OCI-LY3 (cell line): ENCODE data around the gene AGBL4.
A peak's percentile ranks its signal among the peaks of the same experiment; 100 is the strongest.

Source experiments
- H2AFZ ChIP-seq: fragments of 200-600, 300-600 bp; shearing (Covaris generic); 2 replicates; pipeline ENCODE4 v1.6.0; 2014; ENCODE audit warnings: antibody characterized with exemption, low read depth, low read length
- H3K27ac ChIP-seq: fragments of 200-600, 300-600 bp; sonication (generic); 2 replicates; pipeline ENCODE4 v1.5.1; 2014; ENCODE audit warnings: mild to moderate bottlenecking, low read length, moderate library complexity, mixed read lengths
- H3K27me3 ChIP-seq: fragments of 200-600, 300-600 bp; sonication (generic); 2 replicates; pipeline ENCODE4 v1.6.1; 2014; ENCODE audit warnings: low read depth, low read length, mixed read lengths
- H3K36me3 ChIP-seq: fragments of 200-600, 300-600 bp; sonication (generic); replicated peaks from 2 replicates; pipeline ENCODE3; 2014; ENCODE audit warnings: low read depth, low read length, mixed read lengths
- H3K4me1 ChIP-seq: fragments of 300-600, 200-600 bp; sonication (generic); 2 replicates; pipeline ENCODE4 v1.6.1; 2014; ENCODE audit warnings: low read length, mixed read lengths
- H3K4me2 ChIP-seq: fragments of 200-600, 300-600 bp; sonication (generic); 2 replicates; pipeline ENCODE4 v1.6.1; 2014; ENCODE audit warnings: low read length, mixed read lengths
- H3K4me3 ChIP-seq: fragments of 300-600, 200-600 bp; sonication (generic); 2 replicates; pipeline ENCODE4 v1.5.1; 2014; ENCODE audit warnings: antibody characterized with exemption, mild to moderate bottlenecking, low read length, moderate library complexity
- H3K79me2 ChIP-seq: fragments of 300-600, 200-600 bp; shearing (Covaris generic); 2 replicates; pipeline ENCODE4 v1.6.1; 2014; ENCODE audit warnings: mild to moderate bottlenecking, low read length, mixed read lengths
- H3K9ac ChIP-seq: fragments of 300-600, 200-600 bp; shearing (Covaris generic); 2 replicates; pipeline ENCODE4 v1.6.0; 2014; ENCODE audit warnings: mild to moderate bottlenecking, low read length, moderate library complexity
- H3K9me3 ChIP-seq: fragments of 200-600, 300-600 bp; shearing (Covaris generic); 2 replicates; pipeline ENCODE4 v1.6.1; 2014; ENCODE audit warnings: low read length, mixed read lengths; ENCODE audit not compliant: insufficient read depth
- H4K20me1 ChIP-seq: fragments of 200-600, 300-600 bp; sonication (generic); 2 replicates; pipeline ENCODE4 v1.6.1; 2016; ENCODE audit warnings: low read length, mixed read lengths; ENCODE audit not compliant: insufficient read depth
- EZH2phosphoT487 ChIP-seq: fragments of 200-600 bp; shearing (Covaris generic); IDR thresholded peaks from 2 replicates; pipeline ENCODE4 v1.6.1; 2018; ENCODE audit warnings: antibody characterized with exemption, mixed run types, low read depth
- TF ChIP-seq, protein P1 (sequence below): fragments of 200-600, 300-600 bp; sonication (generic); IDR thresholded peaks from 2 replicates; pipeline ENCODE4 v1.5.1; 2014; ENCODE audit warnings: antibody characterized with exemption, low read length, low read depth

AGBL4 gene

DNA sequence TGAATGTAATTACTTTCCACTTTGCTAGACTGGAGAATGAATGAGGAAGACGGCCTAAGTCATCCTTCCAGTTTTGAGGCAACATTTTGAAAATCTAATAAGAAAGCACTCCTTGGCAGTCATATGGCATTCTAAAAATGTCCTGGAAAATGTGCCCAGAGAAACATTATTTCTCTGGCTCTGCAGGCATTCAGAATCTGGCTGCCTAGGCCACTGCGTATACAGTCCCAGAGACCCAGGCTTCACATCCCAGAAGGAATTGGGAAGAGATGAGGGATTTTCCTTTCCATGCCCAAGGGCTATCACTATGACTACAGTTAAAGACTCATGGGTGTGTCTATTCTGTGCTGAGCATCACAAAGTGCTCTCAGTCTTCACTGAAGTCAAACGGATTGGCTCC is 1339.9 kb downstream of the AGBL4 start:
- Histone ChIP-seq H3K4me1 (peaks cover 61% of the 10 kb centered on the region), H3K9ac (no peak overlapping the region), H3K79me2 (no peaks in the 10 kb centered on the region), H2AFZ (no peak overlapping the region), H4K20me1 (no peaks in the 10 kb centered on the region), H3K4me2 (no peak overlapping the region), H3K9me3 (no peaks in the 10 kb centered on the region), H3K27me3 (no peaks in the 10 kb centered on the region), H3K36me3 (no peaks in the 10 kb centered on the region), H3K27ac (no peak overlapping the region), H3K4me3 (no peak overlapping the region)
- TF ChIP-seq, protein P1, sequence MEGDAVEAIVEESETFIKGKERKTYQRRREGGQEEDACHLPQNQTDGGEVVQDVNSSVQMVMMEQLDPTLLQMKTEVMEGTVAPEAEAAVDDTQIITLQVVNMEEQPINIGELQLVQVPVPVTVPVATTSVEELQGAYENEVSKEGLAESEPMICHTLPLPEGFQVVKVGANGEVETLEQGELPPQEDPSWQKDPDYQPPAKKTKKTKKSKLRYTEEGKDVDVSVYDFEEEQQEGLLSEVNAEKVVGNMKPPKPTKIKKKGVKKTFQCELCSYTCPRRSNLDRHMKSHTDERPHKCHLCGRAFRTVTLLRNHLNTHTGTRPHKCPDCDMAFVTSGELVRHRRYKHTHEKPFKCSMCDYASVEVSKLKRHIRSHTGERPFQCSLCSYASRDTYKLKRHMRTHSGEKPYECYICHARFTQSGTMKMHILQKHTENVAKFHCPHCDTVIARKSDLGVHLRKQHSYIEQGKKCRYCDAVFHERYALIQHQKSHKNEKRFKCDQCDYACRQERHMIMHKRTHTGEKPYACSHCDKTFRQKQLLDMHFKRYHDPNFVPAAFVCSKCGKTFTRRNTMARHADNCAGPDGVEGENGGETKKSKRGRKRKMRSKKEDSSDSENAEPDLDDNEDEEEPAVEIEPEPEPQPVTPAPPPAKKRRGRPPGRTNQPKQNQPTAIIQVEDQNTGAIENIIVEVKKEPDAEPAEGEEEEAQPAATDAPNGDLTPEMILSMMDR = no peak
- TF ChIP-seq EZH2phosphoT487 = no peak

DNA sequence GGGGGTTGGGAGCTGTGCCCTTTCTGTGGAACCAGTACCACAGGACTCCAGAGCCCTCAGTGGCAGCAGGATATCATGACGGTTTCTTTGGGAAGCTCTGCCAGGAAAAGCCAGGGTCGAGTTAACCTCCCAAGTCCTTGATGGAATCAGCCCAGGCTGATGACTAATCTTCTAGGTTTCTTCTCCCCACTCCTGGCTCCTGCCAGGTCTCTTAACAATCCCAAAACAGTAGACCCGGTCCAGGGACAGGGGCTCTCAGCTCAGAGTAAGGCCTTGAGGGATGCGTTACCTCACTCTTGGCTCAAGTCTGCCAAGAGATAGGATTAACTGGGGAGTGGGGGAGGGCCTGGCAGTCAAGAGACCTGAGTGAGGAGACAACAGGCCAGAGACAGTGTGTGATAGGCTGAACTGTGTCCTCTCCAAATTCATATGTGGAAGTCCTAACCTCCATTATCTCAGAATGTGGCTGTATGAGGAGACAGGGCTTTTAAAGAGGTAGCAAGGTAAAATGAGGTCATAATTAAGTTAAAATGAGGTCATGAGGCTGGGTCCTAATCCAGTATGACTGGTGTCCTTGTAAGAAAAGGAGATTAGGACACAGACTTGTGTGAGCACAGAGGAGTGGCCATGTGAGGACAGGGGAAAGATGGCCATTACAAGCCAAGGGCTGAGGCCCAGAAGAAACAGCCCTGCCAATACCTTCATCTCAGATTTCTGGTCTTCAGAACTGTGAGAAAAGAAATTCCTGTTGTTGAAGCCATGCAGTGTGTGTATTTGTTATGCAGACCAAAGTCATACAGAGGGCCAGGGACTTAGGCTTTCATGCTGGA is 1342.1 kb downstream of the AGBL4 start:
- Histone ChIP-seq H3K4me1 (peaks cover 62% of the 10 kb centered on the region), H3K4me3 (no peak overlapping the region), H3K79me2 (no peaks in the 10 kb centered on the region), H2AFZ (no peak overlapping the region), H3K27ac (no peak overlapping the region), H4K20me1 (no peaks in the 10 kb centered on the region), H3K9ac (no peak overlapping the region), H3K4me2 (no peak overlapping the region), H3K27me3 (no peaks in the 10 kb centered on the region), H3K36me3 (no peaks in the 10 kb centered on the region), H3K9me3 (no peaks in the 10 kb centered on the region)
- no peak for TF ChIP-seq EZH2phosphoT487
- TF ChIP-seq, protein P1 = no peak

DNA sequence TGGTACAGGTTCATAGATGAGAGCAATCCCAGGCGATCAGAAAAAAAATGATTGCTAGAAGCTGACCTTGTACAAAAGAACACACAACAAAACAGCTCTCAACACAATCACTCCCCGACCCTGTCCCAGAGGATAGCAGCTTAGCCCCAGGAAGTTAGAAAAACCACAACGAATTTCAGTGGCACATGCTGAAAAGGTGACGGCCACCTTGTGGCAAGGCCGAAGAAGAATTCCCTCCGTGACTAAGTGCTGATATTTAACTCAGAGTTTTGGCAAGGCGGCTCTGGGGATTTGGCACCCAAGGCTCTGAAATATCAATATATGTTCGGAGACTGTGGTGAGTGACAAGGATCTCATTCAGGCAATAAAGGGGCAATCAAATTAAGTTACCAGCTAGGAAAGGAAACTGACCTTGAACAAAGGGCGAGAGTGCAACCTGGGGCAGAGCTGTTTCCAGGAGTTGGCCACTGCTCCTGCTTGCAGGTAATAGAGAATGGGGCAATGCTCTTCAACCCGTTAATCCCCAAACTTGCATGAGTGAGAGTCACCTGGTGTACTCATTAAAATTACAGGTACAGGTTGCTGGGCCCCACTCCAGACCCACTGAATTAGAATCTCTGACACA is 1343.2 kb downstream of the AGBL4 start:
- Histone ChIP-seq H3K9ac (no peak overlapping the region), H3K4me3 (no peak overlapping the region), H3K4me2 (no peak overlapping the region), H3K79me2 (no peaks in the 10 kb centered on the region), H3K4me1 (peaks cover 62% of the 10 kb centered on the region), H3K9me3 (no peaks in the 10 kb centered on the region), H4K20me1 (no peaks in the 10 kb centered on the region), H2AFZ (no peak overlapping the region), H3K27ac (no peak overlapping the region), H3K27me3 (no peaks in the 10 kb centered on the region), H3K36me3 (no peaks in the 10 kb centered on the region)
- TF ChIP-seq EZH2phosphoT487 = no peak
- TF ChIP-seq, protein P1 = peak; percentile 25; the same call in 1 of the 2 replicates

DNA sequence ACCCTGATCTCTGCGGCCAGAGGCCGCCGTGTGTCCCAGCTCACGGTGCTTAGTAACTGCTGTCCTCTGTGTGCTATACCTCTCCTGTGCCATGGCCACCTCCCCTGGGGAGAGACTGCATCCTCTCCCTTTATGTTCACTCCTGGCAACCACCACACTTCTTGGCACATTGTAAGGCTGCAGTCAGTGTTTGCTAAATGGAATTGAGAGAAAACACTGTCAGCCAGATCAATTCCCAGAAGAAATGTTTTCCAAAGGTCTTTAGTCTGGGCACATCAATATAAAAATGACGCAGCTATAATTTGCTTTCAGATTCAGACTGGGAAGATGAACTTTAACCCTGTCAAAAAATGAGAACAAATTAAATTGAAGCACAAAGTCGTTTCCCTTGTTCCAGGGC is 1343.9 kb downstream of the AGBL4 start:
- Histone ChIP-seq H3K27me3 (no peaks in the 10 kb centered on the region), H4K20me1 (no peaks in the 10 kb centered on the region), H3K36me3 (no peaks in the 10 kb centered on the region), H3K79me2 (no peaks in the 10 kb centered on the region), H2AFZ (no peak overlapping the region), H3K9ac (no peak overlapping the region), H3K27ac (peak overlapping the region; percentile 96; the same call in 1 of the 2 replicates), H3K9me3 (no peaks in the 10 kb centered on the region), H3K4me1 (peaks cover 67% of the 10 kb centered on the region), H3K4me3 (no peak overlapping the region), H3K4me2 (no peak overlapping the region)
- TF ChIP-seq EZH2phosphoT487 = no peak
- TF ChIP-seq, protein P1 = no peak
